Large intestine (tissue), 3 donors: ENCODE measurements around the gene SCFD1. TPM values are rescaled to one million over a fixed set of nuclear protein-coding genes. Genes with fewer than 3 reads are reported as not detected.

Source experiments
- DNase-seq, 2 donors: peaks; one replicate each; pipeline versions ENCODE4 v3.0.0 to v3.0.0-alpha.2; 2013
- H3K27ac ChIP-seq: one replicate; pipeline ENCODE4 v1.5.1; 2013; ENCODE audit warnings: low read length
- H3K27me3 ChIP-seq: 2 replicates; pipeline ENCODE4 v1.6.1; 2013; ENCODE audit warnings: low read length; ENCODE audit not compliant: control insufficient read depth, insufficient read depth
- H3K36me3 ChIP-seq: 2 replicates; pipeline ENCODE4 v1.6.1; 2013; ENCODE audit warnings: low read length; ENCODE audit not compliant: control insufficient read depth, insufficient read depth
- H3K4me1 ChIP-seq: one replicate; pipeline ENCODE4 v1.6.1; 2013; ENCODE audit warnings: low read length; ENCODE audit not compliant: control insufficient read depth, insufficient read depth
- H3K4me3 ChIP-seq: one replicate; pipeline ENCODE4 v1.5.1; 2013; ENCODE audit warnings: low read length
- H3K9me3 ChIP-seq: one replicate; pipeline ENCODE4 v1.6.1; 2013; ENCODE audit warnings: mild to moderate bottlenecking, low read depth, low read length, moderate library complexity; ENCODE audit not compliant: control insufficient read depth
- WGBS: methylation state at CpG from one replicate; pipeline ENCODE4 v1.1.5; 2013; ENCODE audit warnings: low lambda C conversion rate; ENCODE audit not compliant: insufficient coverage; 5-methylcytosine and 5-hydroxymethylcytosine counted together
- polyA plus RNA-seq: library from polyadenylated mRNA; unstranded; fragments of 120-200 nt; gene quantifications from one replicate; pipeline ENCODE4 v1.2.1, GENCODE V29; 2013

SCFD1 gene
- polyA plus RNA-seq, 1 donor = 69.7 TPM

- H3K27ac ChIP-seq = no peak overlapping the region
- H3K4me3 ChIP-seq = no peak overlapping the region
- DNase-seq = peak in 1 of 2 donors; percentile 34
- H3K27me3 ChIP-seq = no peaks in the 10 kb centered on the region
- no peaks in the 10 kb centered on the region for H3K9me3 ChIP-seq
- no CpG with 5 or more reads among the region's 5 CpGs for WGBS
- peaks cover 26% of the 10 kb centered on the region for H3K36me3 ChIP-seq
- no peaks in the 10 kb centered on the region for H3K4me1 ChIP-seq
Observed at GRCh38 chr14:30698463-30698862, 76.3 kb downstream of the SCFD1 start.

GRCh38 chr14:30706704-30707103 is 84.6 kb downstream of the SCFD1 start:
- no peak overlapping the region for H3K27ac ChIP-seq
- no peaks in the 10 kb centered on the region for H3K9me3 ChIP-seq
- no peak for DNase-seq
- no peaks in the 10 kb centered on the region for H3K4me1 ChIP-seq
- H3K4me3 ChIP-seq = no peak overlapping the region
- no CpG with 5 or more reads among the region's 2 CpGs for WGBS
- H3K27me3 ChIP-seq = no peaks in the 10 kb centered on the region
- H3K36me3 ChIP-seq = peaks cover 13% of the 10 kb centered on the region

GRCh38 chr14:30708157-30708556 is 86.0 kb downstream of the SCFD1 start:
- H3K4me3 ChIP-seq = no peak overlapping the region
- no peak overlapping the region for H3K27ac ChIP-seq
- H3K9me3 ChIP-seq = no peaks in the 10 kb centered on the region
- H3K27me3 ChIP-seq = no peaks in the 10 kb centered on the region
- WGBS = no CpG with 5 or more reads among the region's 2 CpGs
- no peak for DNase-seq
- H3K4me1 ChIP-seq = no peaks in the 10 kb centered on the region
- peaks cover 17% of the 10 kb centered on the region for H3K36me3 ChIP-seq

- H3K9me3 ChIP-seq = no peaks in the 10 kb centered on the region
- no peak for DNase-seq
- WGBS = no CpG with 5 or more reads among the region's 3 CpGs
- no peak overlapping the region for H3K27ac ChIP-seq
- peaks cover 17% of the 10 kb centered on the region for H3K36me3 ChIP-seq
- H3K27me3 ChIP-seq = no peaks in the 10 kb centered on the region
- no peaks in the 10 kb centered on the region for H3K4me1 ChIP-seq
- H3K4me3 ChIP-seq = no peak overlapping the region
Observed at GRCh38 chr14:30709201-30709600, 87.1 kb downstream of the SCFD1 start.

GRCh38 chr14:30710876-30711275 is 88.8 kb downstream of the SCFD1 start:
- Histone ChIP-seq H3K9me3 (no peaks in the 10 kb centered on the region), H3K27ac (no peak overlapping the region), H3K36me3 (peaks cover 21% of the 10 kb centered on the region), H3K4me1 (no peaks in the 10 kb centered on the region), H3K4me3 (no peak overlapping the region), H3K27me3 (no peaks in the 10 kb centered on the region)
- no peak for DNase-seq

- DNase-seq = no peak
- Histone ChIP-seq H3K4me3 (no peak overlapping the region), H3K27ac (no peak overlapping the region), H3K9me3 (no peaks in the 10 kb centered on the region), H3K27me3 (no peaks in the 10 kb centered on the region), H3K4me1 (no peaks in the 10 kb centered on the region), H3K36me3 (peaks cover 22% of the 10 kb centered on the region)
- 100% methylated on average over 3 of the region's 3 CpGs for WGBS
Observed at GRCh38 chr14:30719137-30719536, 97.0 kb downstream of the SCFD1 start.

GRCh38 chr14:30725763-30726162 is 103.6 kb downstream of the SCFD1 start:
- H3K4me3 ChIP-seq = no peak overlapping the region
- DNase-seq = no peak
- WGBS = 60% methylated on average over 1 of the region's 5 CpGs
- no peak overlapping the region for H3K27ac ChIP-seq
- H3K27me3 ChIP-seq = no peaks in the 10 kb centered on the region
- no peaks in the 10 kb centered on the region for H3K9me3 ChIP-seq
- H3K4me1 ChIP-seq = no peaks in the 10 kb centered on the region
- H3K36me3 ChIP-seq = peaks cover 24% of the 10 kb centered on the region

- peaks cover 16% of the 10 kb centered on the region for H3K36me3 ChIP-seq
- no peak for DNase-seq
- no peaks in the 10 kb centered on the region for H3K4me1 ChIP-seq
- H3K9me3 ChIP-seq = no peaks in the 10 kb centered on the region
- no peak overlapping the region for H3K4me3 ChIP-seq
- no CpG with 5 or more reads among the region's 5 CpGs for WGBS
- no peaks in the 10 kb centered on the region for H3K27me3 ChIP-seq
- H3K27ac ChIP-seq = no peak overlapping the region
Observed at GRCh38 chr14:30728471-30728870, 106.4 kb downstream of the SCFD1 start.

GRCh38 chr14:30737916-30738315 is 115.8 kb downstream of the SCFD1 start:
- Histone ChIP-seq H3K27me3 (no peaks in the 10 kb centered on the region), H3K4me1 (no peaks in the 10 kb centered on the region), H3K4me3 (no peak overlapping the region), H3K27ac (no peak overlapping the region), H3K36me3 (peaks cover 15% of the 10 kb centered on the region), H3K9me3 (no peaks in the 10 kb centered on the region)
- WGBS = 68% methylated on average over 3 of the region's 3 CpGs
- DNase-seq = no peak

GRCh38 chr14:30738978-30739377 is 116.9 kb downstream of the SCFD1 start:
- H3K36me3 ChIP-seq = peaks cover 9% of the 10 kb centered on the region
- no peaks in the 10 kb centered on the region for H3K9me3 ChIP-seq
- H3K27ac ChIP-seq = no peak overlapping the region
- no peak for DNase-seq
- WGBS = no CpG with 5 or more reads among the region's 4 CpGs
- no peaks in the 10 kb centered on the region for H3K27me3 ChIP-seq
- H3K4me1 ChIP-seq = no peaks in the 10 kb centered on the region
- no peak overlapping the region for H3K4me3 ChIP-seq

- Histone ChIP-seq H3K27me3 (no peaks in the 10 kb centered on the region), H3K27ac (no peak overlapping the region), H3K36me3 (no peaks in the 10 kb centered on the region), H3K4me3 (no peak overlapping the region), H3K9me3 (no peaks in the 10 kb centered on the region), H3K4me1 (no peaks in the 10 kb centered on the region)
- DNase-seq = no peak
- 79% methylated on average over 2 of the region's 2 CpGs for WGBS
Observed at GRCh38 chr14:30748343-30748742, 126.2 kb downstream of the SCFD1 start.
